HUES48 (cell line): ENCODE data around the gene RPL13A.
A peak's percentile ranks its signal among the peaks of the same experiment; 100 is the strongest.
"Not testable (repeated sequence)": the region's sequence is repeated elsewhere in the genome, so short reads cannot be mapped to it uniquely, and the experiment has no call there.

ENCODE experiments used
- H3K27ac ChIP-seq: one replicate; pipeline ENCODE4 v1.7.0; 2013; ENCODE audit warnings: low read depth, low read length, inconsistent platforms
- H3K27me3 ChIP-seq: 2 replicates; pipeline ENCODE4 v1.6.1; 2013; ENCODE audit warnings: mild to moderate bottlenecking, low read length; ENCODE audit not compliant: control insufficient read depth, insufficient read depth
- H3K36me3 ChIP-seq: 2 replicates; pipeline ENCODE4 v1.6.1; 2013; ENCODE audit warnings: low read length; ENCODE audit not compliant: control insufficient read depth, insufficient read depth
- H3K4me1 ChIP-seq: 2 replicates; pipeline ENCODE4 v1.6.1; 2013; ENCODE audit warnings: mild to moderate bottlenecking, low read length; ENCODE audit not compliant: control insufficient read depth, insufficient read depth
- H3K4me3 ChIP-seq: 2 replicates; pipeline ENCODE4 v1.5.1; 2013; ENCODE audit warnings: mild to moderate bottlenecking, low read depth, low read length
- H3K9ac ChIP-seq: 2 replicates; pipeline ENCODE4 v1.6.1; 2013; ENCODE audit warnings: mild to moderate bottlenecking, low read depth, low read length, moderate library complexity
- H3K9me3 ChIP-seq: 2 replicates; pipeline ENCODE4 v1.6.1; 2013; ENCODE audit warnings: low read length; ENCODE audit not compliant: control insufficient read depth, insufficient read depth

The RPL13A gene

GRCh38 chr19:49444100-49444700 lies 43.2 kb upstream of the RPL13A start:
- not testable (repeated sequence) for H3K9me3 ChIP-seq, H3K4me3 ChIP-seq, H3K27ac ChIP-seq, H3K9ac ChIP-seq
- peaks cover 28% of the 10 kb centered on the region for H3K27me3 ChIP-seq
- H3K4me1 ChIP-seq, result peaks cover 12% of the 10 kb centered on the region
- H3K36me3 ChIP-seq, result peaks cover 26% of the 10 kb centered on the region

- Histone ChIP-seq H3K9me3 (no peaks in the 10 kb centered on the region), H3K4me3 (no peak overlapping the region), H3K27me3 (peaks cover 11% of the 10 kb centered on the region), H3K36me3 (peaks cover 33% of the 10 kb centered on the region), H3K9ac (no peak overlapping the region), H3K4me1 (peaks cover 12% of the 10 kb centered on the region), H3K27ac (no peak overlapping the region)
These were observed 41.4 kb upstream of the RPL13A start for GRCh38 chr19:49445997-49446396.

- H3K9ac ChIP-seq, result no peak overlapping the region
- H3K27me3 ChIP-seq, result no peaks in the 10 kb centered on the region
- H3K4me1 ChIP-seq, result peaks cover 5% of the 10 kb centered on the region; the same call in 1 of the 2 replicates
These were observed 39.6 kb upstream of the RPL13A start for GRCh38 chr19:49447485-49448431.

GRCh38 chr19:49448432-49448786 lies 39.0 kb upstream of the RPL13A start:
- H3K9me3 ChIP-seq, result no peaks in the 10 kb centered on the region
- H3K36me3 ChIP-seq, result peaks cover 33% of the 10 kb centered on the region
- H3K27me3 ChIP-seq, result no peaks in the 10 kb centered on the region
- H3K4me3 ChIP-seq, result no peak overlapping the region
- peaks cover 5% of the 10 kb centered on the region; the same call in 1 of the 2 replicates for H3K4me1 ChIP-seq
- H3K9ac ChIP-seq, result no peak overlapping the region
- H3K27ac ChIP-seq, result no peak overlapping the region

More at GRCh38 chr19:49447485-49448431, 39.6 kb upstream of the RPL13A start:
- Histone ChIP-seq H3K4me3 (no peak overlapping the region), H3K36me3 (peaks cover 33% of the 10 kb centered on the region), H3K9me3 (no peaks in the 10 kb centered on the region), H3K27ac (no peak overlapping the region)

- no peaks in the 10 kb centered on the region for H3K9me3 ChIP-seq
- no peak overlapping the region for H3K27ac ChIP-seq
- H3K4me3 ChIP-seq, result peak overlapping the region; percentile 85; the same call in 1 of the 2 replicates
- no peaks in the 10 kb centered on the region for H3K27me3 ChIP-seq
- H3K4me1 ChIP-seq, result peaks cover 7% of the 10 kb centered on the region; the same call in 1 of the 2 replicates
- H3K9ac ChIP-seq, result no peak overlapping the region
- H3K36me3 ChIP-seq, result peaks cover 33% of the 10 kb centered on the region
These were observed 37.0 kb upstream of the RPL13A start for GRCh38 chr19:49450405-49450804.

- peak within 1 kb of the TSS; percentile 99 for H3K27ac ChIP-seq
- H3K36me3 ChIP-seq, result peaks cover 32% of the 10 kb centered on the region
- peak within 1 kb of the TSS; percentile 93 for H3K4me3 ChIP-seq
- H3K4me1 ChIP-seq, result peaks cover 7% of the 10 kb centered on the region; the same call in 1 of the 2 replicates
- H3K9me3 ChIP-seq, result no peaks in the 10 kb centered on the region
- H3K27me3 ChIP-seq, result no peaks in the 10 kb centered on the region
- H3K9ac ChIP-seq, result peak within 1 kb of the TSS; percentile 98
These were observed 35.8 kb upstream of the RPL13A start, which contains the start of gene PIH1D1 for GRCh38 chr19:49451430-49452181. Gene PIH1D1 (minus strand): TSS chr19:49451814. CDS start chr19:49451574, 240 bp downstream.

- Histone ChIP-seq H3K36me3 (peaks cover 22% of the 10 kb centered on the region), H3K4me3 (peak within 1 kb of the TSS; percentile 93), H3K27me3 (no peaks in the 10 kb centered on the region), H3K4me1 (peaks cover 2% of the 10 kb centered on the region; the same call in 1 of the 2 replicates), H3K9ac (peak within 1 kb of the TSS; percentile 98), H3K9me3 (no peaks in the 10 kb centered on the region), H3K27ac (peak within 1 kb of the TSS; percentile 99)
These were observed 34.2 kb upstream of the RPL13A start, which contains the start of gene ALDH16A1 for GRCh38 chr19:49453013-49453756. Gene ALDH16A1 (plus strand): TSS chr19:49453225. CDS start chr19:49453332, 107 bp downstream.

- Histone ChIP-seq H3K9me3 (no peaks in the 10 kb centered on the region), H3K27ac (peak overlapping the region; percentile 99), H3K4me1 (peaks cover 2% of the 10 kb centered on the region; the same call in 1 of the 2 replicates), H3K4me3 (peak overlapping the region; percentile 93), H3K27me3 (no peaks in the 10 kb centered on the region), H3K9ac (peak overlapping the region; percentile 98), H3K36me3 (peaks cover 16% of the 10 kb centered on the region)
These were observed 33.6 kb upstream of the RPL13A start for GRCh38 chr19:49453757-49454240.

- H3K27me3 ChIP-seq, result no peaks in the 10 kb centered on the region
- no peak overlapping the region for H3K4me3 ChIP-seq
- H3K4me1 ChIP-seq, result peaks cover 2% of the 10 kb centered on the region; the same call in 1 of the 2 replicates
- H3K36me3 ChIP-seq, result 0 out of 2 replicates have a peak, but pooled peaks cover 12% of the 10 kb centered on the region
- no peak overlapping the region for H3K27ac ChIP-seq
- no peaks in the 10 kb centered on the region for H3K9me3 ChIP-seq
- H3K9ac ChIP-seq, result no peak overlapping the region
These were observed 31.6 kb upstream of the RPL13A start for GRCh38 chr19:49455773-49456172.

GRCh38 chr19:49456326-49456725 lies 31.1 kb upstream of the RPL13A start:
- H3K4me3 ChIP-seq, result no peak overlapping the region
- no peak overlapping the region for H3K9ac ChIP-seq
- H3K27me3 ChIP-seq, result no peaks in the 10 kb centered on the region
- H3K4me1 ChIP-seq, result peaks cover 2% of the 10 kb centered on the region; the same call in 1 of the 2 replicates
- no peaks in the 10 kb centered on the region for H3K9me3 ChIP-seq
- 0 out of 2 replicates have a peak, but pooled peaks cover 12% of the 10 kb centered on the region for H3K36me3 ChIP-seq
- H3K27ac ChIP-seq, result no peak overlapping the region
